SK-N-MC (cell line): ENCODE results near the gene EXOSC10.

ENCODE experiments used
- EZH2 ChIP-seq: fragments of 200-600 bp; sonication (generic); IDR thresholded peaks from one replicate; pipeline ENCODE4 v1.6.1; 2017; ENCODE audit warnings: antibody characterized with exemption
- POLR2AphosphoS5 ChIP-seq: IDR thresholded peaks from 2 replicates; pipeline ENCODE4 v1.6.1; 2012; ENCODE audit warnings: mild to moderate bottlenecking, low read depth, low read length, borderline replicate concordance

GRCh38 chr1:11042995-11043874, 56.4 kb downstream of the EXOSC10 start:
- no peak for TF ChIP-seq EZH2
- no peak for TF ChIP-seq POLR2AphosphoS5
